Uterus (tissue), 4 donors: ENCODE measurements around the gene MINDY4. TPM values are rescaled to one million over a fixed set of nuclear protein-coding genes. Genes with fewer than 3 reads are reported as not detected.
"Not testable (repeated sequence)": the region's sequence is repeated elsewhere in the genome, so short reads cannot be mapped to it uniquely, and the experiment has no call there.

ENCODE experiments used
- DNase-seq, 2 donors: peaks; one replicate each; pipeline ENCODE4 v3.0.0-alpha.2; 2019 to 2020
- H3K27ac ChIP-seq, 2 donors: fragments of 200-600 bp; sonication (generic); 1 replicate in 1 of 2; 2 replicates in 1 of 2; pipeline ENCODE4 v1.5.1; 2016 to 2018
- H3K27me3 ChIP-seq, 2 donors: fragments of 200-600 bp; sonication (generic); one replicate each; pipeline ENCODE4 v1.5.1; 2018 to 2019; ENCODE audit warnings: control low read depth in 1 of 2
- H3K36me3 ChIP-seq, 2 donors: fragments of 200-600 bp; sonication (generic); one replicate each; pipeline ENCODE4 v1.5.1; 2019; ENCODE audit warnings: control low read depth in 1 of 2
- H3K4me1 ChIP-seq, 2 donors: fragments of 200-600 bp; sonication (generic); one replicate each; pipeline ENCODE4 v1.5.1; 2018 to 2019; ENCODE audit warnings: control low read depth in 1 of 2
- H3K4me3 ChIP-seq, 2 donors: fragments of 200-600 bp; sonication (generic); 1 replicate in 1 of 2; 2 replicates in 1 of 2; pipeline ENCODE4 v1.5.1; 2018 to 2019; ENCODE audit warnings: mild to moderate bottlenecking in 1 of 2
- H3K9me3 ChIP-seq, 2 donors: fragments of 200-600 bp; sonication (generic); one replicate each; pipeline ENCODE4 v1.5.1; 2019; ENCODE audit warnings: control low read depth in 1 of 2
- POLR2A ChIP-seq, 2 donors: fragments of 450-650 bp; IDR thresholded peaks; one replicate each; pipeline ENCODE4 v1.6.1; 2016; ENCODE audit warnings: antibody characterized with exemption in 2 of 2, mild to moderate bottlenecking in 1 of 2, moderate library complexity in 1 of 2
- intact Hi-C: fragments of 100-400 bp; cut with DNase I; formaldehyde crosslinking; loops from one replicate; pipeline ENCODE4 v1.15.1; 2023; ENCODE audit warnings: low total_unique reads
- total RNA-seq, 4 donors: library from RNA; depleted of rRNA in 3 of 4; stranded (reverse); fragments of >200 nt in 3 of 4; gene quantifications; one replicate each; pipeline versions ENCODE4 v1.1.0 to v1.2.4, GENCODE V29; 2014 to 2023
- TF ChIP-seq, protein P1 (sequence below), 4 experiments: fragments of 200-600 bp in 2 of 4; fragments of 450-650 bp in 2 of 4; sonication (generic) in 2 of 4; IDR thresholded peaks; one replicate each; pipeline ENCODE4 v1.5.1; 2016 to 2019; ENCODE audit warnings: antibody characterized with exemption in 4 of 4, mild to moderate bottlenecking in 2 of 4, moderate library complexity in 1 of 4
- donor health status: DM: yes; HTN: yes; CAD: no.

MINDY4 gene
- total RNA-seq, 4 donors from 2014 or later, result 14.7 to 23.8 (median 16.9) TPM

- H3K36me3 ChIP-seq, result no peaks in the 10 kb centered on the region
- H3K27ac ChIP-seq, result no peak overlapping the region
- no peaks in the 10 kb centered on the region for H3K27me3 ChIP-seq
- TF ChIP-seq POLR2A (IDR thresholded peaks at IDR 0.05), result no peak
- TF ChIP-seq, protein P1, sequence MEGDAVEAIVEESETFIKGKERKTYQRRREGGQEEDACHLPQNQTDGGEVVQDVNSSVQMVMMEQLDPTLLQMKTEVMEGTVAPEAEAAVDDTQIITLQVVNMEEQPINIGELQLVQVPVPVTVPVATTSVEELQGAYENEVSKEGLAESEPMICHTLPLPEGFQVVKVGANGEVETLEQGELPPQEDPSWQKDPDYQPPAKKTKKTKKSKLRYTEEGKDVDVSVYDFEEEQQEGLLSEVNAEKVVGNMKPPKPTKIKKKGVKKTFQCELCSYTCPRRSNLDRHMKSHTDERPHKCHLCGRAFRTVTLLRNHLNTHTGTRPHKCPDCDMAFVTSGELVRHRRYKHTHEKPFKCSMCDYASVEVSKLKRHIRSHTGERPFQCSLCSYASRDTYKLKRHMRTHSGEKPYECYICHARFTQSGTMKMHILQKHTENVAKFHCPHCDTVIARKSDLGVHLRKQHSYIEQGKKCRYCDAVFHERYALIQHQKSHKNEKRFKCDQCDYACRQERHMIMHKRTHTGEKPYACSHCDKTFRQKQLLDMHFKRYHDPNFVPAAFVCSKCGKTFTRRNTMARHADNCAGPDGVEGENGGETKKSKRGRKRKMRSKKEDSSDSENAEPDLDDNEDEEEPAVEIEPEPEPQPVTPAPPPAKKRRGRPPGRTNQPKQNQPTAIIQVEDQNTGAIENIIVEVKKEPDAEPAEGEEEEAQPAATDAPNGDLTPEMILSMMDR (IDR thresholded peaks at IDR 0.05), result no peak
- intact Hi-C loops, result no loop called here
- H3K9me3 ChIP-seq, result no peaks in the 10 kb centered on the region
- no peaks in the 10 kb centered on the region for H3K4me1 ChIP-seq
- no peak for DNase-seq
- no peak overlapping the region for H3K4me3 ChIP-seq
Observed at GRCh38 chr7:30826181-30826580, 55.0 kb downstream of the MINDY4 start.

- H3K9me3 ChIP-seq, result no peaks in the 10 kb centered on the region
- no peak overlapping the region for H3K27ac ChIP-seq
- no peak overlapping the region for H3K4me3 ChIP-seq
- no peak for TF ChIP-seq POLR2A (IDR thresholded peaks at IDR 0.05)
- TF ChIP-seq, protein P1 (IDR thresholded peaks at IDR 0.05), result no peak
- no peaks in the 10 kb centered on the region for H3K4me1 ChIP-seq
- H3K27me3 ChIP-seq, result no peaks in the 10 kb centered on the region
- DNase-seq, result no peak
- intact Hi-C loops, result no loop called here
- no peaks in the 10 kb centered on the region for H3K36me3 ChIP-seq
Observed at GRCh38 chr7:30828591-30828990, 57.4 kb downstream of the MINDY4 start.

- Histone ChIP-seq H3K36me3 (no peaks in the 10 kb centered on the region), H3K27ac (no peak overlapping the region), H3K4me3 (no peak overlapping the region), H3K9me3 (no peaks in the 10 kb centered on the region), H3K4me1 (no peaks in the 10 kb centered on the region), H3K27me3 (no peaks in the 10 kb centered on the region)
- intact Hi-C loops, result no loop called here
- no peak for TF ChIP-seq POLR2A (IDR thresholded peaks at IDR 0.05)
- TF ChIP-seq, protein P1 (IDR thresholded peaks at IDR 0.05), result no peak
- DNase-seq, result no peak
Observed at GRCh38 chr7:30829471-30829870, 58.3 kb downstream of the MINDY4 start.

- DNase-seq, result no peak
- intact Hi-C loops, result no loop called here
- Histone ChIP-seq H3K27ac (no peak overlapping the region), H3K36me3 (no peaks in the 10 kb centered on the region), H3K4me1 (no peaks in the 10 kb centered on the region), H3K27me3 (no peaks in the 10 kb centered on the region), H3K4me3 (no peak overlapping the region), H3K9me3 (no peaks in the 10 kb centered on the region)
- TF ChIP-seq, protein P1 (IDR thresholded peaks at IDR 0.05), result no peak
- no peak for TF ChIP-seq POLR2A (IDR thresholded peaks at IDR 0.05)
Observed at GRCh38 chr7:30831227-30831626, 60.0 kb downstream of the MINDY4 start.

GRCh38 chr7:30831936-30832335 is 60.7 kb downstream of the MINDY4 start:
- intact Hi-C loops, result no loop called here
- no peaks in the 10 kb centered on the region for H3K27me3 ChIP-seq
- no peak overlapping the region for H3K27ac ChIP-seq
- DNase-seq, result no peak
- no peak for TF ChIP-seq POLR2A (IDR thresholded peaks at IDR 0.05)
- TF ChIP-seq, protein P1 (IDR thresholded peaks at IDR 0.05), result no peak
- no peaks in the 10 kb centered on the region for H3K4me1 ChIP-seq
- H3K9me3 ChIP-seq, result no peaks in the 10 kb centered on the region
- H3K36me3 ChIP-seq, result no peaks in the 10 kb centered on the region
- H3K4me3 ChIP-seq, result no peak overlapping the region

GRCh38 chr7:30834017-30834674 is 62.9 kb downstream of the MINDY4 start:
- H3K4me1 ChIP-seq, H3K27me3 ChIP-seq, H3K9me3 ChIP-seq, DNase-seq, H3K4me3 ChIP-seq, H3K36me3 ChIP-seq, H3K27ac ChIP-seq, intact Hi-C loops: not testable (repeated sequence)
